Panc1 (cell line): ENCODE data around the gene ANAPC15. TPM values are rescaled to one million over a fixed set of nuclear protein-coding genes. Genes with fewer than 3 reads are reported as not detected.

ENCODE experiments used
- ATAC-seq: fragments of 200-7000 bp; cut with Tn5 transposase; 2 replicates; pipeline ENCODE4 v1.9.1; 2020; ENCODE audit warnings: mild to moderate bottlenecking, moderate library complexity
- BruUV-seq: library from RNA; stranded (reverse); fragments of 400-500 nt; replicated peaks from 2 replicates; lab custom pipeline; 2021; lab: Mats Ljungman, UMichigan
- CTCF ChIA-PET: fragments of 300-600 bp; sonication (Branson Sonifier 250); formaldehyde crosslinking; loops from one replicate; lab custom pipeline; 2022; ENCODE audit warnings: antibody characterized with exemption; lab: Charles Lee
- POLR2A ChIA-PET: fragments of 300-600 bp; sonication (Branson Sonifier 250); formaldehyde crosslinking; loops from one replicate; lab custom pipeline; 2022; ENCODE audit warnings: antibody characterized with exemption; lab: Charles Lee
- DNase-seq: peaks from one replicate; pipeline ENCODE4 v3.0.0-alpha.2; 2010; ENCODE audit warnings: low read depth, low spot score
- H3K27ac ChIP-seq: 2 replicates; pipeline ENCODE4 v1.5.1; 2011; ENCODE audit warnings: mild to moderate bottlenecking, low read length, inconsistent platforms
- H3K27me3 ChIP-seq: fragments of 200-500 bp; sonication (Bioruptor generic); 2 replicates; pipeline ENCODE4 v1.6.0; 2014; ENCODE audit warnings: low read length, inconsistent platforms; ENCODE audit not compliant: control insufficient read depth, insufficient read depth
- H3K36me3 ChIP-seq: fragments of 200-500 bp; sonication (Bioruptor generic); 2 replicates; pipeline ENCODE4 v1.5.1; 2014; ENCODE audit warnings: inconsistent platforms, mild to moderate bottlenecking, low read length, moderate library complexity; ENCODE audit not compliant: control insufficient read depth, insufficient read depth
- H3K4me1 ChIP-seq: 2 replicates; pipeline ENCODE4 v1.5.1; 2011; ENCODE audit warnings: inconsistent platforms, mild to moderate bottlenecking, low read length, moderate library complexity; ENCODE audit not compliant: control insufficient read depth, insufficient read depth
- H3K4me3 ChIP-seq, 2 experiments: 2 replicates each; pipeline ENCODE4 v1.5.1; 2011 to 2012; ENCODE audit warnings: low read depth in 2 of 2, low read length in 2 of 2, mild to moderate bottlenecking in 2 of 2, inconsistent platforms in 1 of 2, moderate library complexity in 1 of 2
- H3K9me3 ChIP-seq: fragments of 200-500 bp; sonication (Bioruptor generic); 2 replicates; pipeline ENCODE4 v1.5.1; 2014; ENCODE audit warnings: low read depth, mild to moderate bottlenecking, inconsistent platforms, low read length, moderate library complexity; ENCODE audit not compliant: control insufficient read depth, insufficient read depth
- POLR2AphosphoS5 ChIP-seq: IDR thresholded peaks from 2 replicates; pipeline ENCODE4 v1.6.1; 2012; ENCODE audit warnings: mild to moderate bottlenecking, low read depth, low read length, moderate library complexity
- SIN3A ChIP-seq: IDR thresholded peaks from 2 replicates; pipeline ENCODE4 v1.6.1; 2012; ENCODE audit warnings: low read depth, mild to moderate bottlenecking, low read length, moderate library complexity, borderline replicate concordance; ENCODE audit not compliant: insufficient read depth
- TCF7L2 ChIP-seq: IDR thresholded peaks from 2 replicates; pipeline ENCODE4 v1.6.1; 2011; ENCODE audit warnings: mild to moderate bottlenecking, low read depth, low read length, inconsistent platforms
- in situ Hi-C: cut with HindIII; loops from 2 replicates; pipeline ENCODE4 v1.10.0; 2016; ENCODE audit warnings: low sequenced_read_pairs, low pct_unique_long_range_greater_than_20kb
- intact Hi-C: fragments of 100-400 bp; cut with micrococcal nuclease; formaldehyde crosslinking; loops from one replicate; pipeline ENCODE4 v1.10.0; 2022; ENCODE audit not compliant: unreplicated experiment
- total RNA-seq: library from RNA; stranded (reverse); gene quantifications from one replicate; pipeline ENCODE4 v1.2.1, GENCODE V29; 2021; ENCODE audit not compliant: unreplicated experiment
- TF ChIP-seq, protein P1 (sequence below), 2 experiments: IDR thresholded peaks; 2 replicates each; pipeline ENCODE4 v1.6.1; 2011 to 2012; ENCODE audit warnings: low read depth in 2 of 2, control low read depth in 1 of 2, low read length in 1 of 2, mild to moderate bottlenecking in 1 of 2, moderate library complexity in 1 of 2; ENCODE audit not compliant: insufficient read depth in 1 of 2
- TF ChIP-seq, protein P2 (sequence below): fragments of 450-650 bp; IDR thresholded peaks from 2 replicates; pipeline ENCODE4 v1.5.1; 2017; ENCODE audit warnings: mild to moderate bottlenecking

The ANAPC15 gene
- total RNA-seq, 1 experiment from 2014 or later, result 78.2 TPM

DNA sequence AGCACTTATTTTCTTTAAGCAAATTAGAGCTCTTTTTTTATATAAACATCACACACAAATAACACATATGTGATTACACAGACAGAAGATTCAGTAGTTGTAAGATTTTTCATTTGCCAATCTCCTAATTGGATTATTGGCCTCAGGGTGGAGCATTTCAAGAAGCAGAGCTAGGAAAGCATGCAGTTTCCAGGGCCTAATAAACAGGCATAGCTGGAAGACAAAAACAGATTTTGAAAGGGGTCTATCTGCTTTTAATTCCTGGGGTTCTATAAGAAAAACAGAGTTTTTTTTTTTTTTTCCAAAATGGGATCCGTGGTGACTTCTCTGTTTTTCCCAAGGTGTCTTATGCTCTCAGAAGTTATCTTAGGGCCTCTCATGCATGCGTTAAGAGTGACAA, 15.4 kb upstream of the ANAPC15 start:
- TF ChIP-seq SIN3A (no peak), TCF7L2 (no peak), POLR2AphosphoS5 (no peak)
- TF ChIP-seq, protein P1, sequence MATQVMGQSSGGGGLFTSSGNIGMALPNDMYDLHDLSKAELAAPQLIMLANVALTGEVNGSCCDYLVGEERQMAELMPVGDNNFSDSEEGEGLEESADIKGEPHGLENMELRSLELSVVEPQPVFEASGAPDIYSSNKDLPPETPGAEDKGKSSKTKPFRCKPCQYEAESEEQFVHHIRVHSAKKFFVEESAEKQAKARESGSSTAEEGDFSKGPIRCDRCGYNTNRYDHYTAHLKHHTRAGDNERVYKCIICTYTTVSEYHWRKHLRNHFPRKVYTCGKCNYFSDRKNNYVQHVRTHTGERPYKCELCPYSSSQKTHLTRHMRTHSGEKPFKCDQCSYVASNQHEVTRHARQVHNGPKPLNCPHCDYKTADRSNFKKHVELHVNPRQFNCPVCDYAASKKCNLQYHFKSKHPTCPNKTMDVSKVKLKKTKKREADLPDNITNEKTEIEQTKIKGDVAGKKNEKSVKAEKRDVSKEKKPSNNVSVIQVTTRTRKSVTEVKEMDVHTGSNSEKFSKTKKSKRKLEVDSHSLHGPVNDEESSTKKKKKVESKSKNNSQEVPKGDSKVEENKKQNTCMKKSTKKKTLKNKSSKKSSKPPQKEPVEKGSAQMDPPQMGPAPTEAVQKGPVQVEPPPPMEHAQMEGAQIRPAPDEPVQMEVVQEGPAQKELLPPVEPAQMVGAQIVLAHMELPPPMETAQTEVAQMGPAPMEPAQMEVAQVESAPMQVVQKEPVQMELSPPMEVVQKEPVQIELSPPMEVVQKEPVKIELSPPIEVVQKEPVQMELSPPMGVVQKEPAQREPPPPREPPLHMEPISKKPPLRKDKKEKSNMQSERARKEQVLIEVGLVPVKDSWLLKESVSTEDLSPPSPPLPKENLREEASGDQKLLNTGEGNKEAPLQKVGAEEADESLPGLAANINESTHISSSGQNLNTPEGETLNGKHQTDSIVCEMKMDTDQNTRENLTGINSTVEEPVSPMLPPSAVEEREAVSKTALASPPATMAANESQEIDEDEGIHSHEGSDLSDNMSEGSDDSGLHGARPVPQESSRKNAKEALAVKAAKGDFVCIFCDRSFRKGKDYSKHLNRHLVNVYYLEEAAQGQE (IDR thresholded peaks at IDR 0.05; ENCODE audit: insufficient read depth in 1 of 2, low read depth in 2 of 2, low read length in 1 of 2), result no peak
- TF ChIP-seq, protein P2, sequence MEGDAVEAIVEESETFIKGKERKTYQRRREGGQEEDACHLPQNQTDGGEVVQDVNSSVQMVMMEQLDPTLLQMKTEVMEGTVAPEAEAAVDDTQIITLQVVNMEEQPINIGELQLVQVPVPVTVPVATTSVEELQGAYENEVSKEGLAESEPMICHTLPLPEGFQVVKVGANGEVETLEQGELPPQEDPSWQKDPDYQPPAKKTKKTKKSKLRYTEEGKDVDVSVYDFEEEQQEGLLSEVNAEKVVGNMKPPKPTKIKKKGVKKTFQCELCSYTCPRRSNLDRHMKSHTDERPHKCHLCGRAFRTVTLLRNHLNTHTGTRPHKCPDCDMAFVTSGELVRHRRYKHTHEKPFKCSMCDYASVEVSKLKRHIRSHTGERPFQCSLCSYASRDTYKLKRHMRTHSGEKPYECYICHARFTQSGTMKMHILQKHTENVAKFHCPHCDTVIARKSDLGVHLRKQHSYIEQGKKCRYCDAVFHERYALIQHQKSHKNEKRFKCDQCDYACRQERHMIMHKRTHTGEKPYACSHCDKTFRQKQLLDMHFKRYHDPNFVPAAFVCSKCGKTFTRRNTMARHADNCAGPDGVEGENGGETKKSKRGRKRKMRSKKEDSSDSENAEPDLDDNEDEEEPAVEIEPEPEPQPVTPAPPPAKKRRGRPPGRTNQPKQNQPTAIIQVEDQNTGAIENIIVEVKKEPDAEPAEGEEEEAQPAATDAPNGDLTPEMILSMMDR, result no peak
- no TSS peak for BruUV-seq
- in situ Hi-C loops, result loop anchor here (10.0 kb wide), 1 partner anchor 527 kb away; no protein-coding TSS in a partner anchor
- Histone ChIP-seq H3K4me1 (no peaks in the 10 kb centered on the region), H3K9me3 (0 out of 2 replicates have a peak, but pooled peaks cover 7% of the 10 kb centered on the region), H3K4me3 (no peak overlapping the region), H3K36me3 (no peaks in the 10 kb centered on the region), H3K27me3 (peaks cover 13% of the 10 kb centered on the region; the same call in 1 of the 2 replicates), H3K27ac (no peak overlapping the region)
- DNase-seq (no peak), ATAC-seq (no peak)
- ChIA-PET POLR2A (no interaction called here), CTCF (no interaction called here)
- intact Hi-C loops, result no loop called here

DNA sequence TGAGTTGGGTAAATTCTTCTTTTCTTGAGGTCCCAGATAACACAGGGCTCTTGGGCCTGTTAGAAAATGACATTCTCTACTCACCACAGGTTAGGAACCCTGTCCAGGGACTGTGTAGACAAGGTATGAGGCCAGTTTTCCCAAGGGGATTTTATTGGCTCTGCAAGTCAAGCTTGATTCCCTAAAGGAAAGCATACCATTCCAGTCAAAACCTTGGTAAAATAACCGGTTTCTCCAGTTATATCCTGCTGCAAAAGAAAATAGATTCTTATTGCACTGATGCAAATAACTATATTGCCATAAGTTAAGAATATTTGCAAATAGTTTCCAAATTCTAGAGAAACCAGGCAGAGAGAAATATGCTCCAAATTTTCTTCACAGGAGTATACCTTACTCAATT, 13.5 kb upstream of the ANAPC15 start:
- BruUV-seq, result no TSS peak
- Histone ChIP-seq H3K27me3 (peaks cover 6% of the 10 kb centered on the region; the same call in 1 of the 2 replicates), H3K36me3 (no peaks in the 10 kb centered on the region), H3K27ac (no peak overlapping the region), H3K4me1 (no peaks in the 10 kb centered on the region), H3K4me3 (no peak overlapping the region), H3K9me3 (0 out of 2 replicates have a peak, but pooled peaks cover 7% of the 10 kb centered on the region)
- DNase-seq (no peak), ATAC-seq (no peak)
- POLR2A ChIA-PET, result no interaction called here
- intact Hi-C loops (no loop called here), in situ Hi-C loops (loop anchor here (10.0 kb wide), 1 partner anchor 529 kb away; no protein-coding TSS in a partner anchor)
- CTCF ChIA-PET, result no interaction called here
- no peak for TF ChIP-seq TCF7L2
- no peak for TF ChIP-seq SIN3A
- TF ChIP-seq, protein P1 (IDR thresholded peaks at IDR 0.05; ENCODE audit: insufficient read depth in 1 of 2, low read depth in 2 of 2, low read length in 1 of 2), result no peak
- TF ChIP-seq POLR2AphosphoS5, result no peak
- TF ChIP-seq, protein P2, result no peak
